UCSD-AML1 (cell line): Measurements from ENCODE around the gene ATPAF2.
"Not testable (repeated sequence)": the region's sequence is repeated elsewhere in the genome, so short reads cannot be mapped to it uniquely, and the experiment has no call there.

Source experiments
- DNase-seq: peaks from one replicate; lab custom pipeline; 2025; ENCODE audit not compliant: unreplicated experiment; lab: John Stamatoyannopoulos, UW

Gene ATPAF2

GRCh38 chr17:18014006-18014405 lies 25.0 kb downstream of the ATPAF2 start:
- no peak for DNase-seq

DNA sequence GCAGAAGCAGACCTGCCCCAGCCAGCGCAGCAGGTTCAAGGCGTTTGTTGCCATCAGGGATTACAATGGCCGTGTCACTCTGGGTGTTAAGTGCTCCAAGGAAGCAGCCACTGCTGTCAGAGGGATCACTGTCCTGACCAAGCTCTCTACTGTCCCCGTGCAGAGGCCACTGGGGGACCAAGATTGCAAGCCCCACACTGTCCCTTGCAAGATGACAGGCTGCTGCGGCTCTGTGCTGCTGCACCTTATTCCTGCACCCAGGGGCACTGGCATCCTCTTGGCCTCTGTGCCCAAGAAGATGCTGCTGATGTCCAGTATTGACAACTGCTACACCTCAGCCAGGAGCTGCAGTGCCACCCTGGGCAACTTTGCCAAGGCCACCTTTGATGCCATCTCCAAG lies 27.7 kb downstream of the ATPAF2 start:
- no peak for DNase-seq

DNA sequence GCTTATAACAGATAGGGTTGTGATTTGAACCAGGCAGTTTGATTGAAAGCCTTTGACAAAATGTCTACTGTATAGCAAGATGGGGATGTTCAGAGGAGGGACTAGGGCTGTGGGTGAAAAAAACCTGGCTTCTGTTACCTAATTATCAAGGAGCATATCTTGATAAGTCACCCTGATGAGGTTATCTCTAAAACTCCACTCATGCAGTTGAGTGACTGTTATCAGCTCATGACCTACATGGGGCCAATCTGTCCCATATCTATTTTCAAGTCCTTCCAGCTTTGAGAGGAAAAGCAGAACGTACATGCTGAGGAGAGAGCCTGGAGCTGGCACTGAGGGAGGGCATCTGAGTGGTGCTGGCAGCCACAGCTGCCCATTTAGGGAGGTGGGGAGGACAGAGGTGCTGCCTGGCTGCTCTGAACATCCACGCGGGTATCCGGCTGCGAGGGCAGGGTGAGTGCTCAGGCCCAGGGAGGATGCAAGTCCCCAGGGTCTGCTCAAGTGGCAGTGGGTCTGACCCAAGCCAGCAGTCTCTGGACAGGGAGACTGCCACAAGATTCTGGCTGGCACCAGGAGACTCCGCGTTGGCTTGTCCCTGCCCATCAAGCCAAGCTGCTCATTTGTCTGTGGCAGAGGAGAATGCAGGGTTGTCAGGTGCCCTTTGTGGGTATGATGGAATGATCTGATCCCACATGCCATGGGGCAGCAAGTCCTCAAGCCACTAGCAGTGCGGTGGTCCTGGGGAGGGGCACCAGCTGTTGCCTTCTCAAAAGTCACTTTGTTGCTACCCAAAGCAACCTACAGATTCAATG lies 29.2 kb downstream of the ATPAF2 start:
- DNase-seq, result no peak

DNA sequence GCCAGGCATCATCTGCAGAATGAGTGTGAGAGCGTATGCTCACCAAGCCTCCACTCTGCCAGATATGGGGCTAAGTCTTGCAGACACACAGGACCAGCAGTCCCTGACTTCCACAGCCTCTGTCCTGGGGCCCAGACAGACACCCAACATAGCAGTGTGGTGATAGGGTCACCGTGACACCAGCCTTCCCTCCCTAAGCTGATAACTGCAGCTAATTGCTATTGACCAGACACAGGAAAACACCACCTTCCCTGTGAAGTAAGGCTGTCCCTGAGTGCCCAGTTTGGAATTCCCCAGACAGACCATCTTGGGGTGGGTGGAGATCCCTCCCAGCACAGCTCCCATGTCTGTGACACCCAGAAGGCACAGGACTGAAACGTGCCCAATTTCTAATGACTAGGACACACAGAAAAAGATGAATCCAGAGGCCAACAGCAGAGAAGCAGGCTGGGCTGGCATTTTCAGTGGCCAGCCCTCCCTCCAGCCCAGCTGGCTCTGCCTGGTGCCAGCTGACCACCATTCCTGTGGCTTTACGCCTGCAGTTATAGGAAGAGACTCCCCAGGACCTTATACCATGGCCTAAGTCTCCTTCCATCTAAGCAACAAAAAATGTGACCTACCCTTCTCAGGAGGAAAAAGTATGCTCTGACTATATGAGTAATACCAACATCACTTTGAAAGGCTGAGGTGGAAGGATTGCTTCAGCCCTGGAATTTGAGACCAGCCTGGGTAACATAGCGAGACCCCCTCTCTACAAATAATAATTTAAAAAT lies 30.3 kb downstream of the ATPAF2 start:
- DNase-seq, result no peak

- DNase-seq, result no peak
Observed at GRCh38 chr17:18006495-18007239, 32.3 kb downstream of the ATPAF2 start.

- DNase-seq, result no peak
Observed at GRCh38 chr17:18005496-18005895, 33.5 kb downstream of the ATPAF2 start.

DNA sequence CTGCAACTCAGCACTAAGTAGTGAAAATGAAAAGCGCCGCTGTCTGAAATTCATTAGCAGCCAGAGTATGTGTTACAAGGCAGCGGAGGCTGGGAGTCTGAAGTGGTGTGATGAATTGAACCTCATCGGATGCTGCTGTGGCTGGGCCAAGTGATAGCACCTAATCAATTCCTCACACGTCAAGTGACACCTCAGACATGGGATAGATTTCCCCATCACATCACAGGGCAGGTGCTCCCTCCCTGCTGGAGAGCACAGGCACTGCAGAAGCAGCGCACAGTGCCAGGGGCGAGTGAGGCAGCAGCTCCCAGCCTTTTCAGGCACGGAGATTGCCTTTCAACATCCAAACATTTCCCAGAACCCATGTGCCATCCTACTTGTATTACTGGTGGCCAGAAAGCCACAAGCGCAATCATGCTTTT lies 34.1 kb downstream of the ATPAF2 start:
- no peak for DNase-seq

DNA sequence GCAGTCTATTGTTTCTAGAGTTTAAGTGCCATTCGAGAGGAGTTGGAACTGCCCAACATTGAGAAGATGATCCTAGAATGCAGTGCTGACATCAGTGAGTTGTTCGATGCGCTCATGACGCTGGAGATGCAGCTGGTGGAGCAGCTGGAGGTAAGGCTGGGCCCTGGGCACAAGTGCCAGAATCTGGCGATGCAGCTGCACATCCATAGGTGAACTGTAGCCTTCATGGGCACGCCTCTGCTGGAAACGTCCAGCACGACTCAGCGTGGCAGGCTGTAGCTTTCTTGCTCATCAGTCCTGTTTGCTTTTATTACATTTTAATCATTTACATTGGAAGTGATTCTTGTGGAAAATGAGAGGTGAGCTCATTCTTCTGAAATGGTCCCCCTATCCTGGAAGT lies 34.6 kb downstream of the ATPAF2 start:
- DNase-seq, result no peak

DNA sequence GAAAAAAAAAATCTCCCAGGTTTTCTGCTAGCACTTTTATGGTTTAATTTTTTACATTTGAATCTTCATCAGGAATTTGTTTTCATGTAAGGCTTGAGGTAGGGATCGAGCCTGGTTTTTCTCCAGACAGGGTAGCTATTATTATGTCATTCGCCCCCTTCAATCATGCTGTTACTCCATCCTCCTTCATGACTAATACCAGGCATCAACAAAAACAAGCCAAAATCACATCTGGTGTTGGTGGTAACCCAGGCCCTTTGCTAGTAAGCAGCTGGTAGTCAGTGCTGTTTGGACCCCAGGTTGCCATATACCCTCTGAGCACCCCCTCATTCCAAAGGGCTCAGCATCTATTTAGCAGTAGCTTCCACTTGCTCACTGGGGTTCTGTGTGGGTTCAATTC lies 36.8 kb downstream of the ATPAF2 start:
- DNase-seq, result no peak

DNA sequence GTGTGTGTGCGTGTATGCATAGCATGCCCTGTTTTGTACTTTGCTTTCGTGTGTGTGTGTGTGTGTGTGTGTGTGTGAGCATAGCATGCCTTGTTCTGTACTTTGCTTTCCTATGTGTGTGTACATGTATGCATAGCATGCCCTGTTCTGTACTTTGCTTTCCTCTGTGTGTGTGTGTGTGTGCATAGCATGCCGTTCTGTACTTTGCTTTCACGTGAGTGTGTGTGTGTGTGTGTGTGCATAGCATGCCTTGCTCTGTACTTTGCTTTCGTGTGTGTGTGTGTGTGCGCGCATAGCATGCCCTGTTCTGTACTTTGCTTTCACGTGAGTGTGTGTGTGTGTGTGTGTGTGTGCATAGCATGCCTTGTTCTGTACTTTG lies 38.9 kb downstream of the ATPAF2 start:
- no peak for DNase-seq

GRCh38 chr17:17999364-18000029 lies 39.5 kb downstream of the ATPAF2 start:
- no peak for DNase-seq

GRCh38 chr17:17998934-17999333 lies 40.0 kb downstream of the ATPAF2 start:
- DNase-seq, result no peak

DNA sequence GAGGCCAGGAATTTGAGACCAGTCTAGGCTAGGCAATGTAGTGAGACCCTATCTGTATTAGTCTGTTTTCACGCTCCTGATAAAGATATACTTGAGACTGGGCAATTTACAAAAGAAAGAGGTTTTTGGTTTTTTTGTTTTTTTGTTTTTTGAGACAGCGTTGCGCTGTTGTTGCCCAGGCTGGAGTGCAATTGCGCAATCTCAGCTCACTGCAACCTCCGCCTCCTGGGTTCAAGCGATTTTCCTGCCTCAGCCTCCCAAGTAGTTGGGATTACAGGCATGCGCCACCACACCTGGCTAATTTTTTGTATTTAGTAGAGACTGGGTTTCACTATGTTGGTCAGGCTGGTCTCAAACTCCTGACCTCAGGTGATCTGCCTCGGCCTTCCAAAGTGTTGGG lies 43.1 kb downstream of the ATPAF2 start:
- not testable (repeated sequence) for DNase-seq

GRCh38 chr17:17994271-17995069 lies 44.5 kb downstream of the ATPAF2 start:
- peak; percentile 40 for DNase-seq

- DNase-seq, result no peak
Observed at GRCh38 chr17:17993852-17994251, 45.1 kb downstream of the ATPAF2 start.

- DNase-seq, result no peak
Observed at GRCh38 chr17:17993366-17993765, 45.6 kb downstream of the ATPAF2 start.

DNA sequence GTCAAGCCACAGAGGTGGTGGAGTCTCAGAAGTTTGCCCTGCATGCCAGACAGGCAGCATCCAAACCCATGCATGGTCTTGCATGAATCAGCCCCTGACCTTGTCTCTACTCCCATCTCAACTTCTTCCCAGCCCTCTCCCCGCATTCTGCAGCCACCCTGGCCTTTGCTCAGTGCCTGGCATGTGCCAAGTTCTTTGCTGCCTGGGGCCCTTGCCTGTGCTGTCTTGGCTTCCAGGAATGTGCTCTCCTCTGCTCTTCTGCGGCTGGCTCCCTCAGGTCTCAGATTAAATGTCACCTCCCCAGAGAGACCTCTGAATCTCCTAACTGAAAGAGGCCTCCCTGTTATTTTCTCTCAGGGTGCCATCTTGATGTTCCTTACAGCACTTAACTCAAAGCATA lies 48.7 kb downstream of the ATPAF2 start:
- DNase-seq, result no peak

DNA sequence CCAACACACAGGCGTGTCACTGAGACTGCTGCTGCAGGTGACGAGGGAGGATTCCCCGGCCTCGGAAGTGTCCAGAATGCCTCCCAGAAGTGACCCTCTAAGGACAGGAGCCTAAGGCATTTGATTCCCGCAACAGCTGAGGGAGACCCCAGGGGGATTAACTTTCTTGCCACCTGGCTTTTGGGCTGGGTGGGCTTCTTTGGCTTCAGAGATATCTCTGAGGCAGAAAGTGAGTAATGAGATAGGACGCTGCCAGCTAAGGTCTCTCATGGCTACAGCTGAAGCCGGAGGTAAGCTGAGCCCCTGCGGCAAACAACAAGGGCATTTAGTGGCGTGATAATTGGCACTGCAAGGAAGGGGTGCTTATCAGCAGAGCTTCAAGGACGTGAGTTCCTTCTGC lies 49.4 kb downstream of the ATPAF2 start:
- DNase-seq, result no peak

- DNase-seq, result no peak
Observed at GRCh38 chr17:17989081-17989480, 49.9 kb downstream of the ATPAF2 start.

- no peak for DNase-seq
Observed at GRCh38 chr17:17988427-17988945, 50.5 kb downstream of the ATPAF2 start.
